Measurements from ENCODE around the gene JMJD1C. TPM values are rescaled to one million over a fixed set of nuclear protein-coding genes. Genes with fewer than 3 reads are reported as not detected.
"Not testable (repeated sequence)": the region's sequence is repeated elsewhere in the genome, so short reads cannot be mapped to it uniquely, and the experiment has no call there.

The JMJD1C gene
- total RNA-seq, 2 experiments from 2014 or later, result 42.6 to 47.3 TPM

GRCh38 chr10:63157845-63158624 lies 307.7 kb downstream of the JMJD1C start:
- Mint-ChIP-seq H3K27me3 (no peaks in the 10 kb centered on the region), H3K4me3 (no peak overlapping the region), H3K9me3 (no peaks in the 10 kb centered on the region), H3K27ac (no peak overlapping the region), H3K36me3 (peaks cover 17% of the 10 kb centered on the region), H3K4me1 (ENCODE audit: low read depth) (peaks cover 7% of the 10 kb centered on the region)
- ChIA-PET CTCF (interaction anchor here (0.6 to 4.8 kb wide), 44 partner anchors 9 to 720 kb away, joined by 3 to 48 read pairs (median 4); partner anchors contain the start of genes EGR2 and NRBF2), POLR2A (interaction anchor here (0.6 to 0.8 kb wide), 3 partner anchors 24 to 341 kb away, joined by 3 read pairs; no protein-coding TSS in a partner anchor)
- DNase-seq, result peak; percentile 41
- intact Hi-C loops (cut with micrococcal nuclease), result loop anchor here (1.0 to 5.0 kb wide), 9 partner anchors 24 to 721 kb away; no protein-coding TSS in a partner anchor

DNA sequence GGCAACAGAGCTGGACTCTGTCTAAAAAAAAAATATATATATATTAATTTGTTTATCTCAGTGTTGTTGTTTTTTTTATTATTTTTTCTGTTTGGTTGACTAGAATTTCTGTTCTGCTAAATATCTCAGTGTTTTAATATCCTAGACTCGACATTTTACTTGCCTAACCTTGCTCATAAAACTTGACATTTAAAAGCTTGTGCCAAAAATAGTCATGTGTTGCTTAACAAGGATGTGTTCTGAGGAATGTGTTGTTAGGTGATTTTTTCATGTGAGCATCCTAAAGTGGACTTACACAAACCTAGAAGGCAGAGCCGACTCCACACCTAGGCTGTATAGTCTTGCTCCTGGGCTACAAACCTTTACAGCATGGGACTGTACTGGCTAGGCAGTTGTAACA lies 309.5 kb downstream of the JMJD1C start:
- H3K27me3 Mint-ChIP-seq, result no peaks in the 10 kb centered on the region
- intact Hi-C loops (cut with micrococcal nuclease), result loop anchor here (5.0 kb wide), 1 partner anchor 54 kb away; no protein-coding TSS in a partner anchor
- DNase-seq, result no peak
- CTCF ChIA-PET, result interaction anchor here (0.9 to 4.8 kb wide), 13 partner anchors 10 to 664 kb away, joined by 3 to 48 read pairs (median 13); partner anchors contain the start of gene EGR2
- POLR2A ChIA-PET, result no interaction called here
- no peaks in the 10 kb centered on the region for H3K9me3 Mint-ChIP-seq
- no peak overlapping the region for H3K27ac Mint-ChIP-seq
- peaks cover 5% of the 10 kb centered on the region for H3K4me1 Mint-ChIP-seq (ENCODE audit: low read depth)
- peaks cover 28% of the 10 kb centered on the region for H3K36me3 Mint-ChIP-seq
- no peak overlapping the region for H3K4me3 Mint-ChIP-seq

GRCh38 chr10:63155388-63156020 lies 310.3 kb downstream of the JMJD1C start:
- Mint-ChIP-seq H3K27me3 (no peaks in the 10 kb centered on the region), H3K27ac (no peak overlapping the region), H3K4me3 (no peak overlapping the region), H3K9me3 (no peaks in the 10 kb centered on the region), H3K4me1 (ENCODE audit: low read depth) (peaks cover 5% of the 10 kb centered on the region), H3K36me3 (peaks cover 29% of the 10 kb centered on the region)
- POLR2A ChIA-PET, result no interaction called here
- CTCF ChIA-PET, result interaction anchor here (0.8 to 4.8 kb wide), 6 partner anchors 11 to 566 kb away, joined by 3 to 48 read pairs (median 22); no protein-coding TSS in a partner anchor
- intact Hi-C loops (cut with micrococcal nuclease), result loop anchor here (5.0 kb wide), 1 partner anchor 53 kb away; no protein-coding TSS in a partner anchor
- DNase-seq, result no peak

DNA sequence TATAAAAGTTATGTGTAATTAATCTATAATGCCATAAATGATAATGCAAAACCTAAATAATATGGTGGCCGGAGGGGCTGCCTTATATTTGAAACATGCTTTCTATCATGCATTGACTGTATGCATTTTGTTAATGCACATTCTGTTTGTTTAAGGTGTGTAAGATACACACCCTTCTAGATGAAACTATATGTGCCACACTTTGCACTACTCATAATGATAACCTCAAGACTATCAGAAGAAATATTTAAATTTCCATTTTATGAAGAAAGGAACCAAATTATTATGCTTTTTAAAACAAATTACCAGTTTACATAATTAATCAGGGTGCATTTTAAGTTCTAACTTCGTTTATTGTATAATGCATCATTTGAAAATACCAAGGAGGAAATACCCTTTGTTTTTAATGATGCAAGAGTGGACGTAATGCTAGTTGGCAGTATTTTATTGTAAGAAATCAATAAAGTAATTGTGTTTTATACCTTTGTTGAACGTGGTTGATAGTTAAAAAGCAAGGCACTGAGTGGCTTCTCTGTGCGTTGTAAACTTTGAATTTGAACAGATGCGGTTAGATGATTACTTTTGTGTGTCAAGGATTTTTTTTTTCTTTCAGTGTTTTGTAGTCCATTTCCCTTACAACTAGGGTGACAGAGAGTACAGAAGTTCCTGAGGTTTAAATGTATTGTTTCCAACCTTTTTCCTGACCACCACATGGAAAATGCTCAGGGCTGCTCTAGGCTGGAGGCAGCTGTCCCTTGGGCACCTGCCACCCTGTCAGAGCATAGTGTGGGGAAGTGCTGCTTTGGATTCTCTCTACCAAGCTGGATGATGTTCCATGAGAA lies 311.0 kb downstream of the JMJD1C start:
- no peak overlapping the region for H3K4me3 Mint-ChIP-seq
- intact Hi-C loops (cut with micrococcal nuclease), result loop anchor here (5.0 kb wide), 1 partner anchor 52 kb away; no protein-coding TSS in a partner anchor
- ChIA-PET POLR2A (no interaction called here), CTCF (interaction anchor here (0.8 to 4.8 kb wide), 4 partner anchors 12 to 567 kb away, joined by 3 to 48 read pairs (median 39); no protein-coding TSS in a partner anchor)
- H3K4me1 Mint-ChIP-seq (ENCODE audit: low read depth), result peaks cover 5% of the 10 kb centered on the region
- H3K27ac Mint-ChIP-seq, result no peak overlapping the region
- no peaks in the 10 kb centered on the region for H3K27me3 Mint-ChIP-seq
- H3K36me3 Mint-ChIP-seq, result peaks cover 29% of the 10 kb centered on the region
- no peaks in the 10 kb centered on the region for H3K9me3 Mint-ChIP-seq
- DNase-seq, result no peak

DNA sequence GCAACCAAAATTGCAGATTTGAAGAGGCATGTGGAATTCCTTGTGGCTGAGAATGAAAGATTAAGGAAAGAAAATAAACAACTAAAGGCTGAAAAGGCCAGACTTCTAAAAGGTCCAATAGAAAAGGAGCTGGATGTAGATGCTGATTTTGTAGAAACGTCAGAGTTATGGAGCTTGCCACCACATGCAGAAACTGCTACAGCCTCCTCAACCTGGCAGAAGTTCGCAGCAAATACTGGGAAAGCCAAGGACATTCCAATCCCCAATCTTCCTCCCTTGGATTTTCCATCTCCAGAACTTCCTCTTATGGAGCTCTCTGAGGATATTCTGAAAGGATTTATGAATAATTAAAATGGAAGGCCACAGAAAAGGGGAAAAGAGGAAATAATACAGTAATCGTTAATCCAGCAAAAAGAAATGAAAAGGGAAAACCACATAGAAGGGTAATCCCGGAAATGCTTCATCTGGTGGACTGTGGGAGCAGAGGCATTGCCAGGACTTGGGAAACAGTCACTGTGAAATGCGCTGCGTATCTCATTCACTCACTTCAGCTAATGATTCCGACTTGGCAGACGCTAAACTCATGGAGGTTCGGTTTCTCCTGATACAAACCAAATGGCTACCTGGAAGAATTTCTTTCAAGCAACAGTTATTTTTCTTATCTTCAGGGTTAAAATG lies 311.8 kb downstream of the JMJD1C start:
- H3K4me1 Mint-ChIP-seq (ENCODE audit: low read depth); DNase-seq; H3K9me3 Mint-ChIP-seq; POLR2A ChIA-PET; intact Hi-C loops (cut with micrococcal nuclease); H3K27ac Mint-ChIP-seq; CTCF ChIA-PET; H3K27me3 Mint-ChIP-seq; H3K4me3 Mint-ChIP-seq: not testable (repeated sequence)
- peaks cover 32% of the 10 kb centered on the region for H3K36me3 Mint-ChIP-seq

DNA sequence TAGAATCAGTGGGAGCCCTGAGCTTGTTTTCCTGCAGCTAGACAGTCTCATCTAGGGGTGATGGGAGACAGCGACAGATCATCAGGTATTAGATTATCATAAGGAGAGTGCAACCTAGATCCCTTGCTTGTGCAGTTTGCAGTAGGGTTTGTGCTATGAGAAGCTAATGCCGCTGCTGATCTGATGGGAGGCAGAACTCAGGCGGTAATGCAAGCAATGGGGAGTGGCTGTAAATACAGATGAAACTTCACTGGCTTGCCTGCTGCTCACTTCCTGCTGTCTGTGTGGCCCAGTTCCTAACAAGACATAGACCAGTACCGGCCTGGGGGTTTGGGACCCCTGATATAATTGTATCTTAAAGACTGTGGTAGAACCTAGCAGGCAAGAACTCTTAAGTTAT lies 315.0 kb downstream of the JMJD1C start:
- intact Hi-C loops (cut with micrococcal nuclease), result no loop called here
- Mint-ChIP-seq H3K27me3 (no peaks in the 10 kb centered on the region), H3K4me1 (ENCODE audit: low read depth) (peaks cover 17% of the 10 kb centered on the region), H3K9me3 (no peaks in the 10 kb centered on the region), H3K36me3 (peaks cover 51% of the 10 kb centered on the region), H3K27ac (no peak overlapping the region), H3K4me3 (no peak overlapping the region)
- DNase-seq, result no peak
- POLR2A ChIA-PET, result no interaction called here
- CTCF ChIA-PET, result interaction anchor here (0.6 kb wide), 1 partner anchor 737 kb away, joined by 5 read pairs; no protein-coding TSS in a partner anchor

DNA sequence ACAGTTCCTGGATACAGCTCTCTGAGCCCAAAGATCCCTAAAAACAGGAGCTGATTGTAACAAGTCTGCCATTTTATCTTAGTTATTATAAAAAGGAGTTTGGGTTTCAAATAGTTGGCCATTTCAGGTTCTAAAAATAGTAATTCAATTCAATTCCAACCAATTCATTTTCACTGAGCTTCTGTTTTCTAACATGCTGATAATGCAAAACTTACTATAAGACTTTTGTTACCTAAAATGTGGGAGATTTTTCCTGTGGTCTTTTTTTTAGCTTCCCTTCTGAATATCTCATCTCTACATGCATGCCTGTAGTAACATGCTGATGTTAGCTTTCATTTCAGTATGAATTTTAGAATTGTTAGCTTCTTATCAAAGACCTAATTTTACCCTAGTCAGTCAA lies 319.3 kb downstream of the JMJD1C start:
- H3K27ac Mint-ChIP-seq, result no peak overlapping the region
- H3K27me3 Mint-ChIP-seq, result no peaks in the 10 kb centered on the region
- H3K9me3 Mint-ChIP-seq, result no peaks in the 10 kb centered on the region
- POLR2A ChIA-PET, result no interaction called here
- peaks cover 42% of the 10 kb centered on the region for H3K4me1 Mint-ChIP-seq (ENCODE audit: low read depth)
- peaks cover 26% of the 10 kb centered on the region for H3K36me3 Mint-ChIP-seq
- intact Hi-C loops (cut with micrococcal nuclease), result no loop called here
- no peak overlapping the region for H3K4me3 Mint-ChIP-seq
- CTCF ChIA-PET, result interaction anchor here (1.1 to 2.9 kb wide), 5 partner anchors 12 to 574 kb away, joined by 4 to 33 read pairs (median 12); partner anchors contain the start of gene NRBF2
- no peak for DNase-seq

GRCh38 chr10:63145782-63146181 lies 320.0 kb downstream of the JMJD1C start:
- Mint-ChIP-seq H3K36me3 (peaks cover 25% of the 10 kb centered on the region), H3K9me3 (no peaks in the 10 kb centered on the region), H3K4me3 (no peak overlapping the region), H3K4me1 (ENCODE audit: low read depth) (peaks cover 44% of the 10 kb centered on the region), H3K27ac (peak overlapping the region; percentile 38), H3K27me3 (no peaks in the 10 kb centered on the region)
- CTCF ChIA-PET, result interaction anchor here (0.9 to 2.9 kb wide), 7 partner anchors 12 to 575 kb away, joined by 3 to 33 read pairs (median 8); partner anchors contain the start of gene NRBF2
- intact Hi-C loops (cut with micrococcal nuclease), result no loop called here
- DNase-seq, result no peak
- POLR2A ChIA-PET, result interaction anchor here (1.9 kb wide), 1 partner anchor 12 kb away, joined by 8 read pairs; no protein-coding TSS in a partner anchor

GRCh38 chr10:63143987-63144386 lies 321.8 kb downstream of the JMJD1C start:
- ChIA-PET POLR2A (interaction anchor here (1.9 kb wide), 1 partner anchor 10 kb away, joined by 8 read pairs; no protein-coding TSS in a partner anchor), CTCF (no interaction called here)
- H3K27ac Mint-ChIP-seq, result no peak overlapping the region
- no peaks in the 10 kb centered on the region for H3K27me3 Mint-ChIP-seq
- DNase-seq, result no peak
- intact Hi-C loops (cut with micrococcal nuclease), result no loop called here
- H3K9me3 Mint-ChIP-seq, result no peaks in the 10 kb centered on the region
- H3K4me3 Mint-ChIP-seq, result no peak overlapping the region
- H3K36me3 Mint-ChIP-seq, result peaks cover 31% of the 10 kb centered on the region
- peaks cover 56% of the 10 kb centered on the region for H3K4me1 Mint-ChIP-seq (ENCODE audit: low read depth)

- POLR2A ChIA-PET, result no interaction called here
- H3K4me1 Mint-ChIP-seq (ENCODE audit: low read depth), result peaks cover 55% of the 10 kb centered on the region
- H3K27me3 Mint-ChIP-seq, result no peaks in the 10 kb centered on the region
- CTCF ChIA-PET, result interaction anchor here (1.2 to 1.8 kb wide), 2 partner anchors 9 to 16 kb away, joined by 3 to 9 read pairs; partner anchors contain the start of gene NRBF2
- H3K4me3 Mint-ChIP-seq, result no peak overlapping the region
- peaks cover 27% of the 10 kb centered on the region for H3K36me3 Mint-ChIP-seq
- intact Hi-C loops (cut with micrococcal nuclease), result no loop called here
- no peak overlapping the region for H3K27ac Mint-ChIP-seq
- H3K9me3 Mint-ChIP-seq, result no peaks in the 10 kb centered on the region
- no peak for DNase-seq
These were observed 323.6 kb downstream of the JMJD1C start for GRCh38 chr10:63142136-63142535.

- no peaks in the 10 kb centered on the region for H3K9me3 Mint-ChIP-seq
- H3K27ac Mint-ChIP-seq, result no peak overlapping the region
- ChIA-PET POLR2A (no interaction called here), CTCF (interaction anchor here (0.6 to 1.2 kb wide), 5 partner anchors 13 to 702 kb away, joined by 3 to 8 read pairs (median 3); no protein-coding TSS in a partner anchor)
- peaks cover 17% of the 10 kb centered on the region for H3K36me3 Mint-ChIP-seq
- H3K27me3 Mint-ChIP-seq, result no peaks in the 10 kb centered on the region
- no peak for DNase-seq
- H3K4me3 Mint-ChIP-seq, result no peak overlapping the region
- H3K4me1 Mint-ChIP-seq (ENCODE audit: low read depth), result peaks cover 54% of the 10 kb centered on the region
- intact Hi-C loops (cut with micrococcal nuclease), result no loop called here
These were observed 325.7 kb downstream of the JMJD1C start for GRCh38 chr10:63140077-63140476.
